ENCODE results near the gene YIF1A. TPM values are rescaled to one million over a fixed set of nuclear protein-coding genes. Genes with fewer than 3 reads are reported as not detected.

Gene YIF1A
- total RNA-seq, 5 donors from 2014 or later (not counting 1 experiment from before 2014, with no cell fraction given) = 24.5 to 63.3 (median 56.9) TPM

GRCh38 chr11:66240781-66241136, 48.2 kb downstream of the YIF1A start:
- no peaks in the 10 kb centered on the region for H3K9me3 Mint-ChIP-seq
- peak overlapping the region in 1 of 2 donors; percentile 45 for H3K27ac Mint-ChIP-seq
- POLR2A ChIA-PET = no interaction called here
- WGBS (ENCODE audit: insufficient coverage) = 100% methylated on average over 1 of the region's 9 CpGs
- Histone ChIP-seq H3K27me3 (replicated peaks in 1 of 2; ENCODE audit: control insufficient read depth in 2 of 2, extremely low read depth in 1 of 2, insufficient read depth in 2 of 2, low read length in 1 of 2) (no peaks in the 10 kb centered on the region), H3K9me3 (no peaks in the 10 kb centered on the region), H3K27ac (ENCODE audit: low read length) (no peak overlapping the region), H3K4me3 (ENCODE audit: control insufficient read depth in 1 of 2, extremely low read depth in 1 of 2, low read length in 1 of 2) (no peak overlapping the region), H3K36me3 (ENCODE audit: control insufficient read depth in 2 of 2, extremely low read depth in 1 of 2, insufficient read depth in 1 of 2, low read length in 1 of 2) (peaks cover 30 to 86% of the 10 kb centered on the region in 2 donors), H3K4me1 (ENCODE audit: control insufficient read depth in 1 of 2, extremely low read depth in 1 of 2, insufficient read depth in 2 of 2, low read length in 2 of 2) (peaks cover 0 to 5% of the 10 kb centered on the region in 2 experiments)
- peaks cover 0 to 8% (median 4%) of the 10 kb centered on the region in 3 donors for H3K4me1 Mint-ChIP-seq
- CTCF ChIA-PET = no interaction called here
- H3K4me3 Mint-ChIP-seq = no peak overlapping the region
- H3K36me3 Mint-ChIP-seq = peaks cover 46% of the 10 kb centered on the region
- ATAC-seq (replicated peaks in 1 of 4) = peak in 2 of 4 experiments; percentile 8 to 14
- no peaks in the 10 kb centered on the region for H3K27me3 Mint-ChIP-seq
- DNase-seq = no peak

- no peaks in the 10 kb centered on the region for H3K27me3 ChIP-seq (replicated peaks in 1 of 2; ENCODE audit: control insufficient read depth in 2 of 2, extremely low read depth in 1 of 2, insufficient read depth in 2 of 2, low read length in 1 of 2)
- H3K4me1 ChIP-seq (ENCODE audit: control insufficient read depth in 1 of 2, extremely low read depth in 1 of 2, insufficient read depth in 2 of 2, low read length in 2 of 2) = peaks cover 0 to 5% of the 10 kb centered on the region in 2 experiments
- no peaks in the 10 kb centered on the region for H3K27me3 Mint-ChIP-seq
- 96% methylated on average over 12 of the region's 25 CpGs for WGBS (ENCODE audit: insufficient coverage)
- peaks cover 29 to 91% of the 10 kb centered on the region in 2 donors for H3K36me3 ChIP-seq (ENCODE audit: control insufficient read depth in 2 of 2, extremely low read depth in 1 of 2, insufficient read depth in 1 of 2, low read length in 1 of 2)
- no peaks in the 10 kb centered on the region for H3K9me3 Mint-ChIP-seq
- no peak for ATAC-seq (replicated peaks in 1 of 4)
- ChIA-PET CTCF (no interaction called here), POLR2A (no interaction called here)
- peaks cover 52% of the 10 kb centered on the region for H3K36me3 Mint-ChIP-seq
- peaks cover 0 to 8% (median 4%) of the 10 kb centered on the region in 3 donors for H3K4me1 Mint-ChIP-seq
- H3K4me3 Mint-ChIP-seq = no peak overlapping the region
- no peak for DNase-seq
- H3K27ac ChIP-seq (ENCODE audit: low read length) = no peak overlapping the region
- no peak overlapping the region for H3K4me3 ChIP-seq (ENCODE audit: control insufficient read depth in 1 of 2, extremely low read depth in 1 of 2, low read length in 1 of 2)
- H3K9me3 ChIP-seq = no peaks in the 10 kb centered on the region
- H3K27ac Mint-ChIP-seq = peak overlapping the region in 1 of 2 donors; percentile 45
Measured at GRCh38 chr11:66239998-66240780, 48.8 kb downstream of the YIF1A start.

GRCh38 chr11:66239511-66239910, 49.4 kb downstream of the YIF1A start:
- Mint-ChIP-seq H3K27ac (no peak overlapping the region), H3K4me3 (no peak overlapping the region), H3K27me3 (no peaks in the 10 kb centered on the region), H3K4me1 (peaks cover 0 to 8% (median 4%) of the 10 kb centered on the region in 3 donors), H3K9me3 (no peaks in the 10 kb centered on the region), H3K36me3 (peaks cover 54% of the 10 kb centered on the region)
- ATAC-seq (replicated peaks in 1 of 4) = no peak
- Histone ChIP-seq H3K4me3 (ENCODE audit: control insufficient read depth in 1 of 2, extremely low read depth in 1 of 2, low read length in 1 of 2) (no peak overlapping the region), H3K27me3 (replicated peaks in 1 of 2; ENCODE audit: control insufficient read depth in 2 of 2, extremely low read depth in 1 of 2, insufficient read depth in 2 of 2, low read length in 1 of 2) (no peaks in the 10 kb centered on the region), H3K27ac (ENCODE audit: low read length) (no peak overlapping the region), H3K9me3 (no peaks in the 10 kb centered on the region), H3K4me1 (ENCODE audit: control insufficient read depth in 1 of 2, extremely low read depth in 1 of 2, insufficient read depth in 2 of 2, low read length in 2 of 2) (peaks cover 0 to 5% of the 10 kb centered on the region in 2 experiments), H3K36me3 (ENCODE audit: control insufficient read depth in 2 of 2, extremely low read depth in 1 of 2, insufficient read depth in 1 of 2, low read length in 1 of 2) (peaks cover 25 to 91% of the 10 kb centered on the region in 2 donors)
- no peak for DNase-seq
- ChIA-PET POLR2A (no interaction called here), CTCF (interaction anchor here in 1 of 2 donors (0.6 kb wide), 1 partner anchor 73 kb away, joined by 3 read pairs; no protein-coding TSS in a partner anchor)
- 90% methylated on average over 2 of the region's 3 CpGs for WGBS (ENCODE audit: insufficient coverage)

- Histone ChIP-seq H3K9me3 (no peaks in the 10 kb centered on the region), H3K27ac (ENCODE audit: low read length) (no peak overlapping the region), H3K4me1 (ENCODE audit: control insufficient read depth in 1 of 2, extremely low read depth in 1 of 2, insufficient read depth in 2 of 2, low read length in 2 of 2) (peaks cover 0 to 5% of the 10 kb centered on the region in 2 experiments), H3K36me3 (ENCODE audit: control insufficient read depth in 2 of 2, extremely low read depth in 1 of 2, insufficient read depth in 1 of 2, low read length in 1 of 2) (peaks cover 23 to 92% of the 10 kb centered on the region in 2 donors), H3K4me3 (ENCODE audit: control insufficient read depth in 1 of 2, extremely low read depth in 1 of 2, low read length in 1 of 2) (no peak overlapping the region), H3K27me3 (replicated peaks in 1 of 2; ENCODE audit: control insufficient read depth in 2 of 2, extremely low read depth in 1 of 2, insufficient read depth in 2 of 2, low read length in 1 of 2) (no peaks in the 10 kb centered on the region)
- CTCF ChIA-PET = interaction anchor here in 1 of 2 donors (0.6 kb wide), 1 partner anchor 74 kb away, joined by 3 read pairs; no protein-coding TSS in a partner anchor
- POLR2A ChIA-PET = no interaction called here
- H3K36me3 Mint-ChIP-seq = peaks cover 56% of the 10 kb centered on the region
- 93% methylated on average over 12 of the region's 17 CpGs for WGBS (ENCODE audit: insufficient coverage)
- DNase-seq (no peak), ATAC-seq (replicated peaks in 1 of 4) (no peak)
- H3K9me3 Mint-ChIP-seq = no peaks in the 10 kb centered on the region
- peaks cover 0 to 8% (median 4%) of the 10 kb centered on the region in 3 donors for H3K4me1 Mint-ChIP-seq
- H3K4me3 Mint-ChIP-seq = no peak overlapping the region
- H3K27ac Mint-ChIP-seq = peak overlapping the region in 1 of 2 donors; percentile 39
- no peaks in the 10 kb centered on the region for H3K27me3 Mint-ChIP-seq
Measured at GRCh38 chr11:66238786-66239413, 50.0 kb downstream of the YIF1A start.

GRCh38 chr11:66237867-66238266, 51.1 kb downstream of the YIF1A start:
- POLR2A ChIA-PET = interaction anchor here in 1 of 2 donors (0.6 to 0.7 kb wide), 2 partner anchors 158 to 1412 kb away, joined by 3 to 8 read pairs; no protein-coding TSS in a partner anchor
- ATAC-seq (replicated peaks in 1 of 4) = no peak
- Mint-ChIP-seq H3K27me3 (no peaks in the 10 kb centered on the region), H3K4me3 (no peak overlapping the region), H3K4me1 (peaks cover 0 to 13% (median 4%) of the 10 kb centered on the region in 3 donors), H3K9me3 (no peaks in the 10 kb centered on the region), H3K36me3 (peaks cover 63% of the 10 kb centered on the region), H3K27ac (peak overlapping the region; percentile 46 to 52)
- WGBS (ENCODE audit: insufficient coverage) = 100% methylated on average over 5 of the region's 6 CpGs
- CTCF ChIA-PET = no interaction called here
- H3K36me3 ChIP-seq (ENCODE audit: control insufficient read depth in 2 of 2, extremely low read depth in 1 of 2, insufficient read depth in 1 of 2, low read length in 1 of 2) = peaks cover 28 to 92% of the 10 kb centered on the region in 2 donors
- H3K27ac ChIP-seq (ENCODE audit: low read length) = no peak overlapping the region
- H3K9me3 ChIP-seq = no peaks in the 10 kb centered on the region
- H3K4me1 ChIP-seq (ENCODE audit: control insufficient read depth in 1 of 2, extremely low read depth in 1 of 2, insufficient read depth in 2 of 2, low read length in 2 of 2) = peaks cover 0 to 5% of the 10 kb centered on the region in 2 experiments
- no peak overlapping the region for H3K4me3 ChIP-seq (ENCODE audit: control insufficient read depth in 1 of 2, extremely low read depth in 1 of 2, low read length in 1 of 2)
- no peaks in the 10 kb centered on the region for H3K27me3 ChIP-seq (replicated peaks in 1 of 2; ENCODE audit: control insufficient read depth in 2 of 2, extremely low read depth in 1 of 2, insufficient read depth in 2 of 2, low read length in 1 of 2)
- DNase-seq = no peak

GRCh38 chr11:66235141-66235540, 53.8 kb downstream of the YIF1A start:
- Mint-ChIP-seq H3K4me1 (peaks cover 0 to 4% (median 1%) of the 10 kb centered on the region in 3 donors), H3K27me3 (no peaks in the 10 kb centered on the region), H3K4me3 (no peak overlapping the region), H3K27ac (peak overlapping the region in 1 of 2 donors; percentile 11), H3K36me3 (peaks cover 61% of the 10 kb centered on the region), H3K9me3 (no peaks in the 10 kb centered on the region)
- no peaks in the 10 kb centered on the region for H3K9me3 ChIP-seq
- 83% methylated on average over 7 of the region's 11 CpGs for WGBS (ENCODE audit: insufficient coverage)
- no peaks in the 10 kb centered on the region for H3K27me3 ChIP-seq (replicated peaks in 1 of 2; ENCODE audit: control insufficient read depth in 2 of 2, extremely low read depth in 1 of 2, insufficient read depth in 2 of 2, low read length in 1 of 2)
- POLR2A ChIA-PET = no interaction called here
- no peak overlapping the region for H3K4me3 ChIP-seq (ENCODE audit: control insufficient read depth in 1 of 2, extremely low read depth in 1 of 2, low read length in 1 of 2)
- peaks cover 18 to 93% of the 10 kb centered on the region in 2 donors for H3K36me3 ChIP-seq (ENCODE audit: control insufficient read depth in 2 of 2, extremely low read depth in 1 of 2, insufficient read depth in 1 of 2, low read length in 1 of 2)
- H3K27ac ChIP-seq (ENCODE audit: low read length) = no peak overlapping the region
- CTCF ChIA-PET = no interaction called here
- DNase-seq = no peak
- no peaks in the 10 kb centered on the region for H3K4me1 ChIP-seq (ENCODE audit: control insufficient read depth in 1 of 2, extremely low read depth in 1 of 2, insufficient read depth in 2 of 2, low read length in 2 of 2)
- no peak for ATAC-seq (replicated peaks in 1 of 4)

Data from T-cell (primary cell).